Large intestine (tissue), 3 donors: ENCODE measurements around the gene TLL1. TPM values are rescaled to one million over a fixed set of nuclear protein-coding genes. Genes with fewer than 3 reads are reported as not detected.

Experiments used
- DNase-seq, 2 donors: peaks; one replicate each; pipeline versions ENCODE4 v3.0.0 to v3.0.0-alpha.2; 2013
- H3K27ac ChIP-seq: one replicate; pipeline ENCODE4 v1.5.1; 2013; ENCODE audit warnings: low read length
- H3K27me3 ChIP-seq: 2 replicates; pipeline ENCODE4 v1.6.1; 2013; ENCODE audit warnings: low read length; ENCODE audit not compliant: control insufficient read depth, insufficient read depth
- H3K36me3 ChIP-seq: 2 replicates; pipeline ENCODE4 v1.6.1; 2013; ENCODE audit warnings: low read length; ENCODE audit not compliant: control insufficient read depth, insufficient read depth
- H3K4me1 ChIP-seq: one replicate; pipeline ENCODE4 v1.6.1; 2013; ENCODE audit warnings: low read length; ENCODE audit not compliant: control insufficient read depth, insufficient read depth
- H3K4me3 ChIP-seq: one replicate; pipeline ENCODE4 v1.5.1; 2013; ENCODE audit warnings: low read length
- H3K9me3 ChIP-seq: one replicate; pipeline ENCODE4 v1.6.1; 2013; ENCODE audit warnings: mild to moderate bottlenecking, low read depth, low read length, moderate library complexity; ENCODE audit not compliant: control insufficient read depth
- whole genome bisulfite sequencing: methylation state at CpG from one replicate; pipeline ENCODE4 v1.1.5; 2013; ENCODE audit warnings: low lambda C conversion rate; ENCODE audit not compliant: insufficient coverage; 5-methylcytosine and 5-hydroxymethylcytosine counted together
- polyA plus RNA-seq: library from polyadenylated mRNA; unstranded; fragments of 120-200 nt; gene quantifications from one replicate; pipeline ENCODE4 v1.2.1, GENCODE V29; 2013

TLL1 gene
- polyA plus RNA-seq, 1 donor: 2.8 TPM

DNA sequence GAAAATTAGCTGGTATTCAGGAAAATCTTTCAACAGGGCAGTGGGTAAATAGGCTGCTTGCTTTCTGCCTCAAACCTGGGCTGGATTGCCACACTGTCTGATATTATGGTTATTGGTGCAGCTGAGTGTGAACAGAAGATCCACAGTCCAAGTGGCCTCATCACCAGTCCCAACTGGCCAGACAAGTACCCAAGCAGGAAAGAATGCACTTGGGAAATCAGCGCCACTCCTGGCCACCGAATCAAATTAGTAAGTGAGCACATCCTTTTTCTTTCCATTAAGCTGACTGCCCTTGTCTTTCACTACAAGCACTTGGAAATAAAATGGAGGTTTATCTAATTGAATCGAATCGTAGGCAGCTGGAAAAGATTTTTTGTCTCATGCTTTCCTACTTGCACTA lies 204.7 kb downstream of the TLL1 start:
- 100% methylated on average over 2 of the region's 4 CpGs for WGBS
- DNase-seq: no peak
- Histone ChIP-seq H3K36me3 (no peaks in the 10 kb centered on the region), H3K4me1 (no peaks in the 10 kb centered on the region), H3K9me3 (no peaks in the 10 kb centered on the region), H3K27me3 (no peaks in the 10 kb centered on the region), H3K27ac (no peak overlapping the region), H3K4me3 (no peak overlapping the region)

DNA sequence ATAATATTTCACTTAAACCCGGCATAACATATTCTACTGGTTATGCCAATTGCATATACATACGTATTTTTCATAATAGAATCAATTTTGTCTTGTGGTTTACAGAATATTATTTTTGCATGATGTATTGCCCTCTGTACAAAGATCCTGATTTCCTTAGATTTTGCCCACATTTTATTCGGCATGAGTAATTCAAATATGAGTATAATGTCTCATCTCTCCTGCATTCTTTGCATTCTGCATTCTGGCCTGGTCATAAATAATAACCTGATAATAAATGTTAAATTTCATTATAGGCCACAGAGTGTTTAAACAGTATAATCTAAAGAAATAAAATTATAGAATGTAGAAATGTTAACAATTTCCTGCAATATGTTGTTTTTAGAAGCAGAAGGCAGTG lies 205.3 kb downstream of the TLL1 start:
- no peaks in the 10 kb centered on the region for H3K27me3 ChIP-seq
- no peaks in the 10 kb centered on the region for H3K9me3 ChIP-seq
- no peak overlapping the region for H3K4me3 ChIP-seq
- H3K36me3 ChIP-seq: no peaks in the 10 kb centered on the region
- no peak for DNase-seq
- 100% methylated on average over 1 of the region's 3 CpGs for WGBS
- no peak overlapping the region for H3K27ac ChIP-seq
- H3K4me1 ChIP-seq: no peaks in the 10 kb centered on the region

DNA sequence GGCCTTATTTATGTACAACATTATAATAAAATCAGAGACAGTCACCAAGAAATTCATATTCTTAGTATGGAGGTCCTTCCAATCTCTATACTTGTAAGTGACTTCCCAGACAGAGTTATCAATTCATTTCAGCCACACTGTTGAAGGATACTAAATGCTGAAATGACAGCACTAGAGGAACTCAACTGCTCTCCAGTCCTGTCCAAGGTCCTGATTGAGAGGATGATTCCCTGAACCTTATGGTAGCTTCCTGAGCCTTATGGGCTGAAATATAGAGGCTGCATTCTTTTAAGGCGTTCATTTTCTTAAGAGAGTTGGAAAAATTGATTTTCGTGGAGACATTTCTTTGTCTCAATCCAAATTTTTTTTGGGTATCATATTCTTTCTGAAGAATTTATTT lies 205.9 kb downstream of the TLL1 start:
- WGBS: no CpG with 5 or more reads among the region's 2 CpGs

DNA sequence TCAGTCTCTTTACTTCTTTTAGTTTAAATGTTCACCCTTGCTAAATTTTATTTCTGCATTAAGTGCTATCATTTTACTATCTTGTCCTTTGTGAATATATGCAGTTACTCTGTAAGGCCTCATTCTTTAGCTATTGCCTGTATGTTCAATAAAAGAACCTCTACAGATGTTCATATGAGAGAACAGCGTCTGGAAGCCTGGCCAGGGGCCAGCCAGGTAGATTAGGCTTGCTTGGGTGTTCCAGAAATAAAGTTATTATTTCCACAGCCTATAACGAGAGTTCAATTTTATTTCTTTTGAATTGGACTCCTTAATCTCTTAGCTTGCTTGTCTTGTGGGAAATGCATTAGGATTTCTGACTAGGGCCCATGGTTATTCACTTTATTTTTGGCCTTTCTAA lies 214.5 kb downstream of the TLL1 start:
- no peak for DNase-seq
- Histone ChIP-seq H3K27ac (no peak overlapping the region), H3K4me3 (no peak overlapping the region), H3K27me3 (no peaks in the 10 kb centered on the region), H3K9me3 (no peaks in the 10 kb centered on the region), H3K4me1 (no peaks in the 10 kb centered on the region), H3K36me3 (no peaks in the 10 kb centered on the region)
- 75% methylated on average over 1 of the region's 2 CpGs for WGBS

More for the DNA sequence above, 205.9 kb downstream of the TLL1 start:
- no peaks in the 10 kb centered on the region for H3K9me3 ChIP-seq
- H3K4me1 ChIP-seq: no peaks in the 10 kb centered on the region
- no peak overlapping the region for H3K4me3 ChIP-seq
- no peaks in the 10 kb centered on the region for H3K36me3 ChIP-seq
- DNase-seq: no peak
- H3K27ac ChIP-seq: no peak overlapping the region
- H3K27me3 ChIP-seq: no peaks in the 10 kb centered on the region

DNA sequence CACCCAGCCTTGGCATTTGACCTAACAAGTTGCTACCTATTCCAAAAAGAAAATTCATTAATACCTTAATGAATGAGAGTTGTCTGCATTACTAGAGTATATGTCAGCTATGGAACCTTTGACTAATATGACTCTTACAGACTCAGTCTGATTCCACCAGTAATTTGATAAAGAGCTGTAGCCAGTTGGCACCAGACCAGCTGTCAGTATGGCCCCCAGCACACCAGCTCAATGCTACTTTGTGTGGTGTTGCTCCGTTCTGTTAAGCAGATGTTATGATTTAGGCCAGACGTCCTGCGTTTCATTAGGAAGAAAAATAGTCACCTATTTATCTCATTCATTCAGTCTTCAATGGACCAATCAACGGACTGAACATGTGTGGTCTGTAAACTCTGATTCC lies 215.5 kb downstream of the TLL1 start:
- no peaks in the 10 kb centered on the region for H3K36me3 ChIP-seq
- no peak overlapping the region for H3K4me3 ChIP-seq
- 83% methylated on average over 1 of the region's 4 CpGs for WGBS
- DNase-seq: no peak
- H3K9me3 ChIP-seq: no peaks in the 10 kb centered on the region
- H3K4me1 ChIP-seq: peaks cover 2% of the 10 kb centered on the region
- no peak overlapping the region for H3K27ac ChIP-seq
- H3K27me3 ChIP-seq: no peaks in the 10 kb centered on the region

DNA sequence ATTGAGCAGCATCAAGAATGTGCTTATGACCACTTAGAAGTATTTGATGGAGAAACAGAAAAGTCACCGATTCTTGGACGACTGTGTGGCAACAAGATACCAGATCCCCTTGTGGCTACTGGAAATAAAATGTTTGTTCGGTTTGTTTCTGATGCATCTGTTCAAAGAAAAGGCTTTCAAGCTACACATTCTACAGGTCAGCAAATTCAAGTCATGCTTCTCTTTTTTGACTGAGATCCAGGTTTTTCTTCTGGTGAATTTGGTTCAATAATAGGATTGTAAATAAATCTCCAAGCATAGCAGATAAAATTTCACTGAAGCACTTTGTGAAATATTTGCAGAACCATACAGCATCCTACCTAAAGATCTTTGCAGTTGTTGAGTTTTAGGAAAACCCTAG lies 218.1 kb downstream of the TLL1 start:
- Histone ChIP-seq H3K27ac (no peak overlapping the region), H3K36me3 (no peaks in the 10 kb centered on the region), H3K27me3 (no peaks in the 10 kb centered on the region), H3K9me3 (no peaks in the 10 kb centered on the region), H3K4me1 (peaks cover 12% of the 10 kb centered on the region), H3K4me3 (no peak overlapping the region)
- no peak for DNase-seq
- WGBS: 67% methylated on average over 1 of the region's 3 CpGs

DNA sequence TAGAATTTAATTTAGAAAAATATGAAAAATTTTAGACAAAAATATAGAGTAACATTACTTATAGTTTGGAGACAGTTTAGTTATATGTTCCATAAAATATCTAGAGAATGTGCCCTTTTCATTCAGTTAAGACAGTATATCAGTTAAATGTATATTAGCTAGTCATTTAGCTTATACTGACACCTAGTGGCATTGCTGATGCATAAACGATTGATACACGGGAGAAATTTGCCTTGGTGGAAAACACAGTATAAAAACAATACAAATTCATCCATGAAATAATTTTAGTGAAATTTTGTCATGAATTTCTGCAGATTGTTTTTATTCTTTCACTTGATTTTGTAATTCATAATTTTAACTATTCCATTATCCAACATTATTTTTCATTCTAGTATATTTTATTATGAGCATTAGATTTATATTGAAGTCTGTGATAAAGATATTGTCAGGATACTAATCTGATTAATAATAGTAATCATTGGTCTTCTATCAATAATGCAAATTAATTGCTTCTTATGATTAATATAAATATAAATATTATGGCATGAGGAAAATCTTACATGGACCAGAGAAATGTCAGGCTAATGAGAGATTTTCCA lies 219.0 kb downstream of the TLL1 start:
- Histone ChIP-seq H3K9me3 (no peaks in the 10 kb centered on the region), H3K36me3 (no peaks in the 10 kb centered on the region), H3K4me1 (peaks cover 12% of the 10 kb centered on the region), H3K27me3 (no peaks in the 10 kb centered on the region), H3K27ac (peak overlapping the region; percentile 41), H3K4me3 (no peak overlapping the region)
- 0% methylated on average over 2 of the region's 2 CpGs for WGBS
- peak; percentile 18 to 31 for DNase-seq

DNA sequence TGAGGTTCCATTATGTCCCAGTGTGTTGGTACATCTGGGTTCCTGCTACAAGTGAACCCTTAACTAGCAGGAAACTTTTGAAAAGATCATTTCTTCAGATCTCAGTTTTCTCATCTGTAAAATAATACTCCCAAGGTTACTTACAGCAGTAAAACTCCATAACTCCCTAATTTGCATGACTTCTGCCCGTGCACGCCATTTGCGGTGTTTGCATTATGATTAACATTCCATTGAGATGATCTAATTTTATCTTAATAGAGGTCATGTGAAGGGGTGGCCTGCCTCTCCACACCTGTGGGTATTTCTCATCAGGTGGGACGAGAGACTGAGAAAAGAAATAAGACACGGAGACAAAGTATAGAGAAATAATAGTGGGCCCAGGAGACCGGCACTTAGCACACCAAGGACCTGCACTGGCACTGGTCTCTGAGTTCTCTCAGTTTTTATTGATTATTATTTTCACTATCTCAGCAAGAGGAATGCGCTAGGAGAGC lies 219.8 kb downstream of the TLL1 start:
- H3K9me3 ChIP-seq: no peaks in the 10 kb centered on the region
- H3K36me3 ChIP-seq: no peaks in the 10 kb centered on the region
- peak; percentile 22 to 71 for DNase-seq
- H3K27ac ChIP-seq: peak overlapping the region; percentile 41
- WGBS: no CpG with 5 or more reads among the region's 7 CpGs
- H3K27me3 ChIP-seq: no peaks in the 10 kb centered on the region
- H3K4me3 ChIP-seq: no peak overlapping the region
- H3K4me1 ChIP-seq: peaks cover 12% of the 10 kb centered on the region

DNA sequence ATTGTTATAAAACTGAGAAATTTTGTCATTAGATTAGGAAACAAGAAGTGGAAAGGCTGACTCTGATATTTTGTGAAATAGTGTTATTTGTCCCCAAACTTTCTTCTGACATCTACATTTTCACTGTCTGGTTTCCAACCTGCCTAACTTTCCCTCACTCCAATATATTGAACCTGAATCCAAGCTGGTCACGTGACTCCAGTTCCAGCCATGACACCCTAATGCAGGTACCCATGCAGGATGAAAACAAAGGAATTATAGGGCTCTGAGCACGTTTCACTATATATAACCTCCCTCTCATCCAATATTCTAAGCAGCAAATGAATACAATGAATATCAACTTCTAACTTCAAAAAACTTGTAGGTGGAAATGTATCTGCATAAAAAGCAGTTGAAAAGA lies 231.6 kb downstream of the TLL1 start:
- WGBS: no CpG with 5 or more reads among the region's 2 CpGs

DNA sequence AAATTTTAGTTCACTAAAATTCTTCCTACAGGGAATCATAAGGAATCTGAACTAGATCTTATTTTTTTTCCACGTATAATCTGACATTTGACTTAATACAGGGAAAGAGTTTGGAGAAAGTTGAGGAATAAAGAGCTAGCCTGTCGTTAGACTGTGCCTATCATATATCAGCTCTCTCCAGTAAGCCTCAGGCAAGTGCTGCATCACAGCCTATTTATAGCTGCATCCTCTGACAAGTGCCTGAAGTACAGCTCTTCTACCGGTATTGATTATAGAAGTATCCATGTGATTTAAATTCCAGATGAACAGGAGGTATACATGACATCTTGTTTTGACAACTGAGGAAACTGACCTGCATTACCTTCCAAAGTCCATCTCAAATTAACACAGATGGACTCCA lies 248.9 kb downstream of the TLL1 start:
- WGBS: no CpG with 5 or more reads among the region's 3 CpGs
- Histone ChIP-seq H3K9me3 (no peaks in the 10 kb centered on the region), H3K4me3 (no peak overlapping the region), H3K36me3 (no peaks in the 10 kb centered on the region), H3K27ac (no peak overlapping the region), H3K4me1 (no peaks in the 10 kb centered on the region), H3K27me3 (no peaks in the 10 kb centered on the region)
- DNase-seq: no peak

More for the DNA sequence above, 231.6 kb downstream of the TLL1 start:
- Histone ChIP-seq H3K36me3 (no peaks in the 10 kb centered on the region), H3K27me3 (no peaks in the 10 kb centered on the region), H3K27ac (no peak overlapping the region), H3K4me1 (no peaks in the 10 kb centered on the region), H3K4me3 (no peak overlapping the region), H3K9me3 (no peaks in the 10 kb centered on the region)
- DNase-seq: no peak

DNA sequence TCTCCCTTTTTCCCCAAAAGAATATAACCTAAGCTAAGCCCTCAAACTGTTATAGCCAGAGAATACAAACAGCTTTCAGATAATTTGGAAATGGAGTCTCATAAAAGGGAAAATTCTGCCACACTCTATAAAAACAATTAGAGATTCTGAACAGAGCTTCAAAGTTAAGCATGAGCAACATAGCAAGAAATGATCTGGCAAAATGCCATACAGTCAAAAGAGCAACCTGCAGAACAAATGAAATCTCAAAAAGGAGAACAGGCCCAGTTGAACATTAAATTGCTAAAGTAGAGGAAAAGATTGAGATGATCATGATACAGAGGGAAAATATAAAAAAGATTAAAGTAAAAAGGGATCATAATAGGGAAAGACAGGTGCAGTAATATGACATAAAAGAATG lies 250.5 kb downstream of the TLL1 start:
- Histone ChIP-seq H3K4me1 (no peaks in the 10 kb centered on the region), H3K27ac (no peak overlapping the region), H3K27me3 (no peaks in the 10 kb centered on the region), H3K9me3 (no peaks in the 10 kb centered on the region), H3K4me3 (no peak overlapping the region), H3K36me3 (no peaks in the 10 kb centered on the region)
- no peak for DNase-seq
